WTC11 (cell line): ENCODE results near the gene CAND2. TPM values are rescaled to one million over a fixed set of nuclear protein-coding genes. Genes with fewer than 3 reads are reported as not detected.
"Not testable (repeated sequence)": the region's sequence is repeated elsewhere in the genome, so short reads cannot be mapped to it uniquely, and the experiment has no call there.

Experiments
- ATAC-seq: fragments of 200-7000 bp; cut with Tn5 transposase; 2 replicates; pipeline ENCODE4 v1.10.0; 2021; ENCODE audit warnings: mild to moderate bottlenecking, moderate library complexity
- CTCF ChIA-PET: fragments of 300-600 bp; sonication (Branson Sonifier 250); formaldehyde crosslinking; loops from one replicate; lab custom pipeline; 2021; ENCODE audit warnings: antibody characterized with exemption; lab: Charles Lee
- POLR2A ChIA-PET: fragments of 350-600 bp; sonication (Branson Sonifier 250); formaldehyde crosslinking; loops from one replicate; lab custom pipeline; 2021; ENCODE audit warnings: antibody characterized with exemption; lab: Charles Lee
- DNase-seq: peaks from one replicate; pipeline ENCODE4 v3.0.0; 2021; ENCODE audit warnings: low spot score
- H3K27ac Mint-ChIP-seq: 2 replicates; pipeline ENCODE4 v1.8.0; 2021; ENCODE audit warnings: mixed read lengths
- H3K27me3 Mint-ChIP-seq: 2 replicates; pipeline ENCODE4 v1.8.0; 2021; ENCODE audit warnings: low read depth, mild to moderate bottlenecking, moderate library complexity, mixed read lengths
- H3K36me3 Mint-ChIP-seq: 2 replicates; pipeline ENCODE4 v1.8.0; 2021; ENCODE audit warnings: mixed read lengths
- H3K4me1 Mint-ChIP-seq: 2 replicates; pipeline ENCODE4 v1.8.0; 2022; ENCODE audit warnings: mixed read lengths
- H3K4me3 Mint-ChIP-seq: 2 replicates; pipeline ENCODE4 v1.8.0; 2021; ENCODE audit warnings: mild to moderate bottlenecking, moderate library complexity, mixed read lengths
- H3K9me3 Mint-ChIP-seq: 2 replicates; pipeline ENCODE4 v1.8.0; 2021; ENCODE audit warnings: mixed read lengths
- AFF4 ChIP-seq: sonication (generic); formaldehyde crosslinking; IDR thresholded peaks from 2 replicates; pipeline ENCODE4 v1.8.1; 2023; ENCODE audit warnings: mild to moderate bottlenecking, missing genetic modification reagents, borderline replicate concordance
- ATF1 ChIP-seq: sonication (generic); formaldehyde crosslinking; IDR thresholded peaks from 2 replicates; pipeline ENCODE4 v1.8.1; 2023; ENCODE audit warnings: mild to moderate bottlenecking, moderate library complexity, missing genetic modification reagents
- EMX1 ChIP-seq: fragments of 250-450 bp; sonication (Bioruptor Pico); IDR thresholded peaks from 2 replicates; pipeline ENCODE4 v1.8.0; 2021; ENCODE audit warnings: mild to moderate bottlenecking
- ESRRA ChIP-seq: sonication (generic); formaldehyde crosslinking; IDR thresholded peaks from 2 replicates; pipeline ENCODE4 v1.8.1; 2022; ENCODE audit warnings: mild to moderate bottlenecking, missing genetic modification reagents, borderline replicate concordance
- FOXJ3 ChIP-seq: sonication (generic); formaldehyde crosslinking; IDR thresholded peaks from 2 replicates; pipeline ENCODE4 v1.9.0; 2021; ENCODE audit warnings: missing genetic modification reagents, mild to moderate bottlenecking, borderline replicate concordance
- FOXK1 ChIP-seq: sonication (generic); formaldehyde crosslinking; IDR thresholded peaks from 2 replicates; pipeline ENCODE4 v1.8.0; 2022; ENCODE audit warnings: mild to moderate bottlenecking, moderate library complexity, missing genetic modification reagents
- JAZF1 ChIP-seq: fragments of 250-450 bp; sonication (Bioruptor Pico); IDR thresholded peaks from 2 replicates; pipeline ENCODE4 v1.9.0; 2021; ENCODE audit warnings: moderate library complexity, mild to moderate bottlenecking, inconsistent platforms
- KAT7 ChIP-seq: sonication (generic); formaldehyde crosslinking; IDR thresholded peaks from 2 replicates; pipeline ENCODE4 v1.8.1; 2023; ENCODE audit warnings: missing genetic modification reagents, mild to moderate bottlenecking, borderline replicate concordance
- MXD4 ChIP-seq: fragments of 250-450 bp; sonication (Bioruptor Pico); IDR thresholded peaks from 2 replicates; pipeline ENCODE4 v1.8.0; 2021; ENCODE audit warnings: mild to moderate bottlenecking, moderate library complexity, borderline replicate concordance
- NFE2L1 ChIP-seq: sonication (generic); formaldehyde crosslinking; IDR thresholded peaks from 2 replicates; pipeline ENCODE4 v1.8.1; 2023; ENCODE audit warnings: missing genetic modification reagents
- NR2C2 ChIP-seq: sonication (generic); formaldehyde crosslinking; IDR thresholded peaks from 2 replicates; pipeline ENCODE4 v1.8.0; 2022; ENCODE audit warnings: mild to moderate bottlenecking, missing genetic modification reagents
- PRRX2 ChIP-seq: fragments of 250-450 bp; sonication (Bioruptor Pico); IDR thresholded peaks from 2 replicates; pipeline ENCODE4 v1.8.0; 2021; ENCODE audit warnings: mild to moderate bottlenecking
- RORB ChIP-seq: fragments of 250-450 bp; sonication (Bioruptor Pico); IDR thresholded peaks from 2 replicates; pipeline ENCODE4 v1.9.0; 2021; ENCODE audit warnings: mild to moderate bottlenecking
- SMAD3 ChIP-seq: sonication (generic); formaldehyde crosslinking; IDR thresholded peaks from 2 replicates; pipeline ENCODE4 v1.8.0; 2022; ENCODE audit warnings: missing genetic modification reagents, mild to moderate bottlenecking, borderline replicate concordance
- TCF7 ChIP-seq: sonication (generic); formaldehyde crosslinking; IDR thresholded peaks from 2 replicates; pipeline ENCODE4 v1.8.0; 2022; ENCODE audit warnings: mild to moderate bottlenecking, low read depth, missing genetic modification reagents, moderate library complexity
- TP53 ChIP-seq: sonication (generic); formaldehyde crosslinking; IDR thresholded peaks from 2 replicates; pipeline ENCODE4 v1.8.1; 2023; ENCODE audit warnings: mild to moderate bottlenecking, missing genetic modification reagents
- USF2 ChIP-seq: sonication (generic); formaldehyde crosslinking; IDR thresholded peaks from 2 replicates; pipeline ENCODE4 v1.8.1; 2023; ENCODE audit warnings: mild to moderate bottlenecking, missing genetic modification reagents, moderate library complexity
- ZNF138 ChIP-seq: sonication (generic); formaldehyde crosslinking; conservative IDR thresholded peaks from 2 replicates; pipeline ENCODE4 v1.8.1; 2022; ENCODE audit warnings: mild to moderate bottlenecking, moderate library complexity, missing genetic modification reagents
- ZNF232 ChIP-seq: sonication (generic); formaldehyde crosslinking; IDR thresholded peaks from 2 replicates; pipeline ENCODE4 v1.8.0; 2022; ENCODE audit warnings: mild to moderate bottlenecking, missing genetic modification reagents
- ZNF317 ChIP-seq: sonication (generic); formaldehyde crosslinking; IDR thresholded peaks from 2 replicates; pipeline ENCODE4 v1.8.1; 2023; ENCODE audit warnings: low read depth, mild to moderate bottlenecking, moderate library complexity, missing genetic modification reagents, borderline replicate concordance
- total RNA-seq: library from RNA; stranded (reverse); gene quantifications from 3 replicates; pipeline ENCODE4 v1.2.3, GENCODE V29; 2021
- TF ChIP-seq, protein P1 (sequence below): sonication (generic); formaldehyde crosslinking; IDR thresholded peaks from 2 replicates; pipeline ENCODE4 v1.8.0; 2022; ENCODE audit warnings: missing genetic modification reagents
- TF ChIP-seq, protein P2 (sequence below): fragments of 250-450 bp; sonication (Bioruptor Pico); IDR thresholded peaks from 2 replicates; pipeline ENCODE4 v1.9.0; 2021; ENCODE audit warnings: moderate library complexity, mild to moderate bottlenecking, inconsistent platforms, borderline replicate concordance

Gene CAND2
- total RNA-seq, 1 experiment from 2014 or later, result 15.4 TPM

DNA sequence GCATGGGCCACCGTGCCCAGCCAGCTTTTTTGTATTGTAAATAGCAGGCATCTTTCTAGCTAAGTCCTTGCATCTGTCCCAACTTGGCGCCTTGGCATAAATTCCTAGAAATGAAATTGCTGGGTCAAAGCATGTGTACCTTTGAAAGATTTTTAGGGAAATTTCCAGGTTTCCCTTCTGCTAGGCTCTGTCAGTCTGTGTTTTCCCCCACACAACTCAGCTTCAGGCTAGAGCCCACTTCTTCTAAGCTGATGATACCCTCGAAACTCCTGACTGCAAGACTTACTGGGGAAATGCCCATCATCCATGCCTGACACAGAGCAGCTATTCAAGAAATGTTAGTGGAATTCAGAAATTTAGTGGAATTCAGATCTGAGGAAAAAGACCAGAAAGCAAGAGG is 55.7 kb downstream of the CAND2 start:
- 0 out of 2 replicates have a peak, but pooled peaks cover 3% of the 10 kb centered on the region for H3K4me1 Mint-ChIP-seq
- TF ChIP-seq ZNF317 (CRISPR knock-in tag), result no peak
- TF ChIP-seq PRRX2 (CRISPR knock-in tag), result no peak
- no peak for TF ChIP-seq RORB (CRISPR knock-in tag)
- TF ChIP-seq AFF4 (CRISPR knock-in tag), result no peak
- TF ChIP-seq FOXK1 (CRISPR knock-in tag), result no peak
- TF ChIP-seq TCF7 (CRISPR knock-in tag), result no peak
- no peak for TF ChIP-seq NR2C2 (CRISPR knock-in tag)
- no peak for TF ChIP-seq NFE2L1 (CRISPR knock-in tag)
- no peak for TF ChIP-seq KAT7 (CRISPR knock-in tag)
- TF ChIP-seq JAZF1 (CRISPR knock-in tag), result no peak
- ATAC-seq, result no peak

GRCh38 chr3:12853847-12854246 is 57.4 kb downstream of the CAND2 start:
- H3K27ac Mint-ChIP-seq, H3K9me3 Mint-ChIP-seq, POLR2A ChIA-PET, H3K36me3 Mint-ChIP-seq, H3K4me3 Mint-ChIP-seq, H3K4me1 Mint-ChIP-seq, ATAC-seq, DNase-seq: not testable (repeated sequence)
- CTCF ChIA-PET, result interaction anchor here (0.5 to 1.3 kb wide), 3 partner anchors 15 to 60 kb away, joined by 3 to 4 read pairs (median 3); no protein-coding TSS in a partner anchor
- H3K27me3 Mint-ChIP-seq, result peaks cover 25% of the 10 kb centered on the region

More for the DNA sequence above, 55.7 kb downstream of the CAND2 start:
- POLR2A ChIA-PET, result interaction anchor here (0.6 kb wide), 1 partner anchor 160 kb away, joined by 3 read pairs; no protein-coding TSS in a partner anchor
- H3K27me3 Mint-ChIP-seq, result peaks cover 25% of the 10 kb centered on the region
- H3K4me3 Mint-ChIP-seq, result no peak overlapping the region
- peaks cover 2% of the 10 kb centered on the region; the same call in 1 of the 2 replicates for H3K36me3 Mint-ChIP-seq
- H3K27ac Mint-ChIP-seq, result no peak overlapping the region
- CTCF ChIA-PET, result interaction anchor here (0.7 to 1.4 kb wide), 3 partner anchors 11 to 37 kb away, joined by 3 to 5 read pairs (median 3); partner anchors contain the start of gene RPL32
- no peak for DNase-seq
- H3K9me3 Mint-ChIP-seq, result peaks cover 14% of the 10 kb centered on the region

DNA sequence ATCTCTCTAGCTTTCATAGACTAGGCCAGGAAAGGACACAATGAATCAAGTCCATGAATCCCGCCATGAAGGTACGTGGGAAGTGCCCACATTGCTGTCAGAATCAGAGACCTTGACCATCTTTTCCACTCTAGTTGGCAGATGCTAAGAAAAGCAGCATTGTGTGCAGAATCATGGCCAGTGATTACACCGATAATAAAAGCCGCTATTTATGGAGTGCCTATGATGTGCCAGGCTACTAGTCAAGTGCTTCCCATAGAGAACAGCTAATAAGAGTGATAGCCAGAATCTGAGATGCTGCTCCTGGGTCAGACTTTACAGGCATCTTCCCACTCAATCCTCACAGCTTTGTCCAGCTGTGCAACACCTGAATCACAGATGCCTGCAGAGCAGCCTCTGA is 58.1 kb downstream of the CAND2 start:
- POLR2A ChIA-PET, result interaction anchor here (0.6 kb wide), 1 partner anchor 9 kb away, joined by 4 read pairs; no protein-coding TSS in a partner anchor
- CTCF ChIA-PET, result interaction anchor here (1.0 to 1.3 kb wide), 3 partner anchors 13 to 39 kb away, joined by 3 to 6 read pairs (median 4); partner anchors contain the start of gene RPL32
- H3K27me3 Mint-ChIP-seq, result peaks cover 25% of the 10 kb centered on the region
- H3K9me3 Mint-ChIP-seq, result peaks cover 7% of the 10 kb centered on the region; the same call in 1 of the 2 replicates
- H3K27ac Mint-ChIP-seq, result no peak overlapping the region
- H3K4me3 Mint-ChIP-seq, result no peak overlapping the region
- H3K4me1 Mint-ChIP-seq, result 0 out of 2 replicates have a peak, but pooled peaks cover 3% of the 10 kb centered on the region
- no peaks in the 10 kb centered on the region for H3K36me3 Mint-ChIP-seq
- DNase-seq (no peak), ATAC-seq (no peak)
- TF ChIP-seq TCF7 (CRISPR knock-in tag), result no peak
- TF ChIP-seq, protein P1, sequence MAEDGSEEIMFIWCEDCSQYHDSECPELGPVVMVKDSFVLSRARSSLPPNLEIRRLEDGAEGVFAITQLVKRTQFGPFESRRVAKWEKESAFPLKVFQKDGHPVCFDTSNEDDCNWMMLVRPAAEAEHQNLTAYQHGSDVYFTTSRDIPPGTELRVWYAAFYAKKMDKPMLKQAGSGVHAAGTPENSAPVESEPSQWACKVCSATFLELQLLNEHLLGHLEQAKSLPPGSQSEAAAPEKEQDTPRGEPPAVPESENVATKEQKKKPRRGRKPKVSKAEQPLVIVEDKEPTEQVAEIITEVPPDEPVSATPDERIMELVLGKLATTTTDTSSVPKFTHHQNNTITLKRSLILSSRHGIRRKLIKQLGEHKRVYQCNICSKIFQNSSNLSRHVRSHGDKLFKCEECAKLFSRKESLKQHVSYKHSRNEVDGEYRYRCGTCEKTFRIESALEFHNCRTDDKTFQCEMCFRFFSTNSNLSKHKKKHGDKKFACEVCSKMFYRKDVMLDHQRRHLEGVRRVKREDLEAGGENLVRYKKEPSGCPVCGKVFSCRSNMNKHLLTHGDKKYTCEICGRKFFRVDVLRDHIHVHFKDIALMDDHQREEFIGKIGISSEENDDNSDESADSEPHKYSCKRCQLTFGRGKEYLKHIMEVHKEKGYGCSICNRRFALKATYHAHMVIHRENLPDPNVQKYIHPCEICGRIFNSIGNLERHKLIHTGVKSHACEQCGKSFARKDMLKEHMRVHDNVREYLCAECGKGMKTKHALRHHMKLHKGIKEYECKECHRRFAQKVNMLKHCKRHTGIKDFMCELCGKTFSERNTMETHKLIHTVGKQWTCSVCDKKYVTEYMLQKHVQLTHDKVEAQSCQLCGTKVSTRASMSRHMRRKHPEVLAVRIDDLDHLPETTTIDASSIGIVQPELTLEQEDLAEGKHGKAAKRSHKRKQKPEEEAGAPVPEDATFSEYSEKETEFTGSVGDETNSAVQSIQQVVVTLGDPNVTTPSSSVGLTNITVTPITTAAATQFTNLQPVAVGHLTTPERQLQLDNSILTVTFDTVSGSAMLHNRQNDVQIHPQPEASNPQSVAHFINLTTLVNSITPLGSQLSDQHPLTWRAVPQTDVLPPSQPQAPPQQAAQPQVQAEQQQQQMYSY (CRISPR knock-in tag), result no peak
- TF ChIP-seq ESRRA (CRISPR knock-in tag), result no peak
- TF ChIP-seq, protein P2, sequence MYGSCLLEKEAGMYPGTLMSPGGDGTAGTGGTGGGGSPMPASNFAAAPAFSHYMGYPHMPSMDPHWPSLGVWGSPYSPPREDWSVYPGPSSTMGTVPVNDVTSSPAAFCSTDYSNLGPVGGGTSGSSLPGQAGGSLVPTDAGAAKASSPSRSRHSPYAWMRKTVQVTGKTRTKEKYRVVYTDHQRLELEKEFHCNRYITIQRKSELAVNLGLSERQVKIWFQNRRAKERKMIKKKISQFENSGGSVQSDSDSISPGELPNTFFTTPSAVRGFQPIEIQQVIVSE (CRISPR knock-in tag), result no peak
- no peak for TF ChIP-seq USF2 (CRISPR knock-in tag)
- no peak for TF ChIP-seq PRRX2 (CRISPR knock-in tag)
- no peak for TF ChIP-seq FOXJ3 (CRISPR knock-in tag)
- no peak for TF ChIP-seq EMX1 (CRISPR knock-in tag)
- no peak for TF ChIP-seq MXD4
- TF ChIP-seq ZNF232 (CRISPR knock-in tag), result no peak
- no peak for TF ChIP-seq RORB (CRISPR knock-in tag)
- TF ChIP-seq TP53 (CRISPR knock-in tag), result no peak
- no peak for TF ChIP-seq SMAD3 (CRISPR knock-in tag)
- TF ChIP-seq ZNF138 (CRISPR knock-in tag), result no peak
- no peak for TF ChIP-seq ATF1
- TF ChIP-seq NFE2L1 (CRISPR knock-in tag), result no peak
